Hematopoietic multipotent progenitor cell treated with erythropoietin and hydrocortisone succinate and interleukin-3 and kit ligand, for 17 days (in vitro differentiated cells): Measurements from ENCODE around the gene FMNL3.
"Not testable (repeated sequence)": the region's sequence is repeated elsewhere in the genome, so short reads cannot be mapped to it uniquely, and the experiment has no call there.

Source experiments
- DNase-seq: peaks from one replicate; pipeline ENCODE4 v3.0.0-alpha.2; 2015; ENCODE audit warnings: low spot score

Gene FMNL3, protein sequence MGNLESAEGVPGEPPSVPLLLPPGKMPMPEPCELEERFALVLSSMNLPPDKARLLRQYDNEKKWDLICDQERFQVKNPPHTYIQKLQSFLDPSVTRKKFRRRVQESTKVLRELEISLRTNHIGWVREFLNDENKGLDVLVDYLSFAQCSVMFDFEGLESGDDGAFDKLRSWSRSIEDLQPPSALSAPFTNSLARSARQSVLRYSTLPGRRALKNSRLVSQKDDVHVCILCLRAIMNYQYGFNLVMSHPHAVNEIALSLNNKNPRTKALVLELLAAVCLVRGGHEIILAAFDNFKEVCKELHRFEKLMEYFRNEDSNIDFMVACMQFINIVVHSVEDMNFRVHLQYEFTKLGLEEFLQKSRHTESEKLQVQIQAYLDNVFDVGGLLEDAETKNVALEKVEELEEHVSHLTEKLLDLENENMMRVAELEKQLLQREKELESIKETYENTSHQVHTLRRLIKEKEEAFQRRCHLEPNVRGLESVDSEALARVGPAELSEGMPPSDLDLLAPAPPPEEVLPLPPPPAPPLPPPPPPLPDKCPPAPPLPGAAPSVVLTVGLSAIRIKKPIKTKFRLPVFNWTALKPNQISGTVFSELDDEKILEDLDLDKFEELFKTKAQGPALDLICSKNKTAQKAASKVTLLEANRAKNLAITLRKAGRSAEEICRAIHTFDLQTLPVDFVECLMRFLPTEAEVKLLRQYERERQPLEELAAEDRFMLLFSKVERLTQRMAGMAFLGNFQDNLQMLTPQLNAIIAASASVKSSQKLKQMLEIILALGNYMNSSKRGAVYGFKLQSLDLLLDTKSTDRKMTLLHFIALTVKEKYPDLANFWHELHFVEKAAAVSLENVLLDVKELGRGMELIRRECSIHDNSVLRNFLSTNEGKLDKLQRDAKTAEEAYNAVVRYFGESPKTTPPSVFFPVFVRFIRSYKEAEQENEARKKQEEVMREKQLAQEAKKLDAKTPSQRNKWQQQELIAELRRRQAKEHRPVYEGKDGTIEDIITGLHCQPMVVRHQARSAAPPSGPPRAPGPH

DNA sequence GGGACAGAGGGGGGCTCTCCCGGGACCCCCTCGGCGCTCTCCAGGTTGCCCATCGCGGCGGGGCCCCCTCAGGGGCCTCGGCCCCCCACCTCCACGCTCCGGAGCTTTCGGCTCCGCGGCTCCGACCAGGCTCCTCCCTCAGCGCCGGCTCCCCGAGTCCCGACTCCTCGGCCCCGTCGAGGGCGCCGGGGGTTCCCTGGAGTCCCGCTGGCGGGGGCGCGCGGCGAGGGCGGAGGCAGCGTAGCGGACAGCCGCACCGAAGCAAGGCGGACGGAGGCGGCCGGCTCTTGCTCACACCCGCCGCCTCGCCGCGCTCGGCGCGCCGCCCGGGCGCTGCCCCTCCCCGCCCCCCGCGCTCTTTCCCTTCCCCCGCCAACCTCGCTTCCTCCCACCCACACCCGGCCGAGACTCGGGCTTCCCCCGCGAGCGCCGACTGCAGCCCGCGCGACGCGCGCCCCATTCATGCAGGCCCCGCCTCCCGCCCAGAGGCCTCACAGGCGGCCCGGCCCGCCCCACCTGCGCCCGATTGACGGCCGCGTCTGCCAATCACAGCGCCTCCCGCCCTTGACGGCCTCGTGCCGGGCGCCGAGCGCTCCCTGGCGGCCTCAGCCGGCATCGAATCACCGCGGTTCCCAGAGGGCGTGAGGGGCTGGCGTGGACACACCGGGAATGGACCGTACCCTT is at the start of gene FMNL3:
TSS of gene FMNL3 (minus strand) at position 278 of the 684 bp plus-strand sequence. CDS start at position 53, 225 bp downstream.
- DNase-seq: peak; percentile 97

DNA sequence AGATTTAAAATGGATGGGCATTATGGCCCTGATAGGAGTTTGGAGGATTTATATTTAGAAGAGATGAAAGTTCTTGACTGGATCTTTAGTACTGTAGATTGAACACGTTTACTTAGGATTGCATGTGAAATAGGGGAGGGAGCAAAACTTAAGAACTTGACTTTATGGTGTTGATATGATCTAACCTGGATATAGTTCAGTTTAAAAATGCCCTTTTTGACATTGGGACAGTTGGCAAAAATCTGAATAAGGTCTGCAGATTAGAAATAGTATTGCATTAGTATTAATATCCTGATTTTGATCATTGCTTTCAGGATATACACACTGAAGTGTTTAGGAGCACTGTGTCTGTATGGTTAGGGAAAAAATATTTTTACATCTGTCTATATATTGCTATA is 43.8 kb upstream of the FMNL3 start:
- DNase-seq: no peak

DNA sequence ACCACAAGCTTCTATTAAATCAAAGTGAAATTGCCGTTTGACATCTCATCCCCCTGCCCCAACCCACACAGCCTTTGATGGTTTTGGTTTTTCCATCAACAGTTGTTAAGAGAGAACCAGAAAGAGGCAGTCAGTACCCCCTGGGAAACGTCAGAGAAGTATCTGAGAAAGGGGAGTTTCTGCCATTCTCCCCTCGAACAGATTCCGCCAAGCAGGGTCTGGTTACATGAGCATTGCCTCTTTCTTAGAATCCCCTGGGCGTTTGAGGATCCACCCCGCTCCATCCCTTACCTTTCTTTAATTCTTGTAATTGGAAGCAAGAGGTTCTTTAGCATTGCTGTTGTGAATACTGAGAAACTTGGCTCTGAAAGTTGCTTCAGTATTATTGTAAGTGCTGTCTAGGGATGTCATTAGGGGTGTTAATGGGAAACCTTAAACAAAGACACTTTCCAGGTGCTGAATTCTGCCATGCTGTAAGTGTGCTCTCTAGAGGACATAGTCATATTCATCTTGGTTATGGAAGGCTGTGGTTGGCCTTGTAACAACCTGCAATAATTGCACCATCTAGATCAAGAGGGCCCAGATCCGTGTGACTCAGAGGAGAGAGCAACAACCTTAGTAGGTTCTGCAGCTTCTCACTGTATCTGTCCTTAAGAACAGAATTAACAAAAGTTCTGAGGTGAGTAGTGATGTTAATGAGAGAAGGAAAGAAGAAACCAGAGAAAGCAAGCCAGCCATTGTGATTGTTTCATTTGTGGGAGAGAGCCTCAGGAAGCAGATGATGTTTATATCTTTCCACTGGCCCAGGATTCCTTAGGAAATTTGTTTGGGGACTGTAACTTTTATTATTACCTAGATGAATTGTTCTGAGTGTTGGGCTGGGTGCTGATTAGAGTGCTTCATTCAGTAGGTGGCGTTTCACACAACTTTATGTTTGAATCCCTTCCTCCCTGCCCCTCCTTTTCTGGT is 43.1 kb upstream of the FMNL3 start:
- peak; percentile 44 for DNase-seq

DNA sequence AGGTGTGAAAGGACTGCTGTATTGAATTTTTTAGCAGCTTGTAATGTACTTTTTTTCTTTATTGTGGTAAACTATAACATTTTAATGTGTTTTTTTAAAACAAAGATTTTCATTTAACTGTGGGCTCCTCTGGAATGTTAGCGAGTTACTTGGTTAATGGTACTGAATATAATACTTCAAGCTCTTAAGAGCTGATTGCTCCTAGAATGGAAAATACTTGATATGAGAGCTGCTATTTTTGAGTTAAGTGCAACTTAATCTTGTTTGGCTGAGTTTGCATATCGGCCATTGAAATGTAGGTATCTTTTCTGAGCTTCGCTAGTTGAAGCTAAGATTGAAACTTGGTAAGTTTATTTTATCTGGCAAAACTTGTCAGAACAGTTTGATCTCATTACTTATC is 41.6 kb upstream of the FMNL3 start:
- no peak for DNase-seq

DNA sequence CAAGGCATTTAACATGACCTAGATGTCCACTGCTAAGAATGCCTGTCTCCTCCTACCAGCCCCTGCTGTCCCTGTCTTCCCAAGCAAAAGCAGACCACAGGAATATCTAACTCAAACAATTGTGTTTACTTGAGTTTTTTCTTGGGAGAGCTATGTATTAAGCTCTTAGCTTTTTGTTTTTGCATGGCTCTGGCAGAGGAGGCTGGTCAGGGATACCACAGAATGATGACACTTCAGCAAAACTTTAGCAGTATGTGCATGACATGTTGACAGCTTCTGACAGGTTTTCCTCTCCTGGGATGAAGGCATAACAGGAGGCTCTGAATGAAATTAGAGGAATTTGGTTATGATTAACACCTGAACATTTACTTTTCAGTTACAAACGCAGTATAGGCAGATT is 41.1 kb upstream of the FMNL3 start:
- DNase-seq: peak; percentile 6

DNA sequence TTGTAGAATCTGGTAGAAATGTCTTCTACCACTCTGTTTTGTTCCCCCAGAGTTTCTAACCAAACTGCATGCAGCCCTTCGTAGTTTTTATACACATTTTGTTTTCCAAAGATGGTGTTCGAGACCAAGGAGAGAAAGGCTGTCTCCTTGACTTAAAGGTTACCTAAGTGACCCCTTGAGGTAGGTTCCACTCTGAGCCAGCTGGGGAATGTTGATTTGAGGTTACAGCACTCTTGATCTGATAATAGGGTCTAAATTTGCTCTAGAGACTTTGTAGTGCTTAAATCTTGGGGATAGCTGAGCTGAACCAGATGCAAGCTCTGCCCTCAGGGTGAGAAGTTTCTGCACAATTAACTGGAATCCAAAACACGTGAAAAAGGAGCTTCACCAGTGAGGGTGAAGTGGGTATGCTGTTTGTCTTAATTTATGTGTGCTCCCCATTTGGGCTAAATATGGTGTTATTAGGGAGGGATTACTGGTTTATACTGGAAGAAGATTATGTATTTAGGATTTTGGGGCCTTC is 37.2 kb upstream of the FMNL3 start:
- DNase-seq: peak; percentile 7

DNA sequence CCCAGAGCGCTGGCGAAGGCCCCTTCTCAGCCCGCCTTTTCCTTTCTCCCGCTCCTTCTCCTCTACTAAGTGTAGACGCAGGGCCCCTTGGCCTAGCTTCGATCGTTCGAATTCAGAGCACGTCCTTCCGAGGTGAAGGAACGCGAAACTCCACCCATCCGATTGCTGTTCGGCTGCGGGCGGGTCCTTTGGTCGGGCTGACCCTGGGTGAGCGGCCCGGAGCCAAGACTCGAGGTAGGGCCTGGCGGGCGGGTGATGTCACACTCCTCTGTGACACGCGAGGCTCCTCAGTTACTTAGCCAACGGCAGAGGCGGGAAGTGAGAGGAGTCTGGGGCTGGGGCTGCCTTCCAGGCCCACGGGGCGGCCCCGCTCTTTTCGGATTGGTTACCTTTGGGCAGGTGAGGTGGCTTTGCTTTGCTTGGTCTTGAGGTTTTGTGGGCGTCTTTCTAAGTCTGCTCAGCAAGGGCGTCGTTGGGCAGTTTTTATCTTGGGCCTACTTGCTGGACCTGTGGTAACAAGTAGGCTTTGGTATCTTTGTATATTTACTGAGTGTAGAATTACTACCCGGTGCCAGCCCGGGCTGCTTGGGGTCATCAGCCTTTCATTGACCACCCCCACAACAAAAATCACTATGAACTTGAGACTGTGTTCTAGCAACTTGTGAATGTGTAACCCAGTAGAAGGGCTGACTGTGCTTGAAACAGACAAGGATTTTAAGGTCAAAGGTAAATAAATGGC is 34.8 kb upstream of the FMNL3 start:
- peak; percentile 89 for DNase-seq

DNA sequence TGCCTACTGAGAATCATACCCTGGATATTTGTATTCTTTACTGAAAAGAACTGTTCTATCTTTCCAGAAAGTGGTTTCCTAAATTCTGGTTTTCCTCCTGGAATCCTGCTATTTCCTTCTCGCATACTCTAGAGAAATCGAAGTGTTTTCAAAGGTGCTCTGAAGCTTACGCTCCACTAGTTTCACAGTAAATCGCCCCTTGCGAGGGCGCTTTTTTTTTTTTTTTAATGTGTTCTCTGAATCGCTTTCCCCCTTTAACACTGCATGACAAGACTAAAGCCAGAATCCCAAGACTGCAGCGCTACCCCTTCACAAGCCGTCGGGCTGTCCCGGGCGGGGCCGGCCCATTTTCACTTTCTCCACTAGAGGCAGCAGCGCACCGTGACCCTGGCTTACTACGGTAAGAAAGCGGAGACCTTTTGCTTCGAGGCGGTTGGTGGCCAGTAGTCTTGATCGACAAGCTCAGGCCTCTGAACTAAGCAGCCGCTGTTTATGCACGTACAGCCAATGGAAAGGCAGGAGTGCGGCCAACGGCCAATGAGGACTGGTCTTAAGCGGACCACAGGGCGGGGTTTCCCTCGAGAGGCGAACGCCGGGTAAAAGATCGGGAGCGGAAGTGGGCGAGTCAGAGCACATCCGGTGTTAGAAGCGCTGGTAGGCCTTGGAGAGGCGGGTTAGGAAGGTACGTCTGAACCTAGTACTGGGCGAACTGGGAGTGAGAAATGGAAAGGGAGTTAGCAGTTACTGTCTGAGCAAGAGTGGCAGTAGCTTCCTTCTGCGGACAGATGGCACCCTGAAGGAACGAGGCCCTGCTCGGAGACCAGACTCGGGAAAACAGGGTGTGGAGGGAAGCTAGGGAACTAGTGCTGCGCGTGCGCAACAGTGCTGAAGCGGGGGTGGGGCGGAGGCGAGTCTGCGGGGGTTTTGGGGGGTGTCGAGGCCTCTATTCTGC is 34.0 kb upstream of the FMNL3 start, which contains the start of gene TMBIM6:
TSS of gene TMBIM6 (plus strand) at position 628 of the 952 bp plus-strand sequence. CDS start 10,937 bp downstream, outside the sequence.
- peak; percentile 99 for DNase-seq

DNA sequence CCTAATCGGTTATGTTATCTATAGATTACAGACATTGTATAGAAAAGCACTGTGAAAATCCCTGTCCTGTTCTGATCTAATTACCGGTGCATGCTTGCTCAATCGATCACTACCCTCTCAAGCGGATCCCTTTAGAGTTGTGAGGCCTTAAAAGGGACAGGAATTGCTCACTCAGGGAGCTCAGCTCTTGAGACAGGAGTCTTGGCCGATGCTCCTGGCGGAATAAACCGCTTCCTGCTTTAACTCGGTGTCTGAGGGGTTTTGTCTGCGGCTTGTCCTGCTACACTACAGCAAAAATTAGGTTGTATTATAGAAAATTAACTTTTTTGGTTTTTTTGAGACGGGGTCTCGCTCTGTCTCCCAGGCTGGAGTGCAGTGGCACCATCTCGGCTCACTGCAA is 33.1 kb upstream of the FMNL3 start:
- DNase-seq: not testable (repeated sequence)

DNA sequence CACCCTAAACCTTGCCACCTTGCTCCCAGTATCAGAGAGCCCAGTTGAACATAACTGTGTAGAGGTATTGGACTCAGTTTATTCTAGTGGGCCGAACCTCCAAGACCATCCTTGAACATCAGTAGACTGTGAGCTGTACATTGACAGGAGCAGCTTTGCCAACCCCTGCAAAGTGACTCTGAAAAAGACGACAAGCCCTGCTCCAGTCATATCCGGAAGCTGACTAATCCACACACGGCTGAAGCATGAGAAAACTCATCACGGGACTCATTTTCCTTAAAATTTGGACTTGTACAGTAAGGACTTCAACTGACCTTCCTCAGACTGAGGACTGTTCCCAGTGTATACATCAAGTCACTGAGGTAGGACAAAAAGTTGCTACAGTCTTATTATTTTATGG is 31.5 kb upstream of the FMNL3 start:
- DNase-seq: not testable (repeated sequence)

DNA sequence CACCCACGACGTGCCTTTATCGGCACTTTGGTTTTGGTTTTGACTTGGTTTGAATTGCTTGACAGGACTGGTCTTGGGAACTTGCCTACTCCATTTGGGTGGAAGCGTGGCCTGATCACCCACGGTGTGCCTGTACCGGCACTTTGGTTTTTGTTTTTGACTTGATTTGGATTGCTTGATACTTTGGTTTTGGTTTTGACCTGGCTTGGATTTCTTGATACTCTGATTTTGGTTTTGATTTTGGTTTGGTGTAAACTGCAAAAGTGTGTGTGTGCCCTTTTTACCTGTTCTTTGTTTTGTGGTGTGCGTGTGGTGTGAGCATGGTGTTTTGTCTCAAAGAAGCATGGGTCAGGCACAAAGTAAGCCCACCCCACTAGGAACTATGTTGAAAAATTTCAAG is 27.7 kb upstream of the FMNL3 start:
- DNase-seq: not testable (repeated sequence)

DNA sequence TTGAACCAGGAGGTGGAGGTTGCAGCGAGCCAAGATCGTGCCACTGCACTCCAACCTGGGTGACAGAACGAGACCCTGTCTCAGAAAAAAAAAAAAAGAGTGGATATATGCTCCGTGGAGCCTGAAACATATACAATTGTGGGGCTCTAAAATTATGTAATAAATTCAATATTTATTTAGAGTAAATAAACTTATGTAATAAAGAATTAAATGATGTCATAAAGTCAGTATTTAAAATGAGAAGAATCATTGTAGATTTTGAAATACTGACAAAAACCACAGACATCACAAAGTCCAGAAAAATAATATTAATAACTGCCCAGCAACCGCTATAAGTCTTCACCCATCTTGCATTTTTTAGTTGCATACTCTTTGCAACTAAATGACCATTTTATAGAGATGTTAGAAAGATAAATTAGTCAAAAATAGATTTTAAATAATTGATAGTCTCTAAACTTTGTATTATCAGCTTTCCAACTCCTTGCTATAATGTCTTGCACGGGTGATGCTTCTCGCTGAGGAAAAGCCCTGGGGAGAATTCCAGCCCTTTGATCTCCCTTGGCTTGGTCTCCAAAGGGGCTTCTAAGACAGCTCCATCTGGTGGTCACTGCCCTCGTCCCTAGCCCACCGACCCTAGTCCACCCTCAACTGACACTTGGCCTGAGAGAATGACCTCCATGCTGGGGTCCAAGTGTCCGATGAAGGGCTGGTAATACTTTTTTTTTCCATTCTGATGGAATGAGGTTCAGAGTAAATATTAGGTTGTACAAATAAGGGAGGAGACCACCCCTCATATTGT is 26.2 kb upstream of the FMNL3 start:
- no peak for DNase-seq

DNA sequence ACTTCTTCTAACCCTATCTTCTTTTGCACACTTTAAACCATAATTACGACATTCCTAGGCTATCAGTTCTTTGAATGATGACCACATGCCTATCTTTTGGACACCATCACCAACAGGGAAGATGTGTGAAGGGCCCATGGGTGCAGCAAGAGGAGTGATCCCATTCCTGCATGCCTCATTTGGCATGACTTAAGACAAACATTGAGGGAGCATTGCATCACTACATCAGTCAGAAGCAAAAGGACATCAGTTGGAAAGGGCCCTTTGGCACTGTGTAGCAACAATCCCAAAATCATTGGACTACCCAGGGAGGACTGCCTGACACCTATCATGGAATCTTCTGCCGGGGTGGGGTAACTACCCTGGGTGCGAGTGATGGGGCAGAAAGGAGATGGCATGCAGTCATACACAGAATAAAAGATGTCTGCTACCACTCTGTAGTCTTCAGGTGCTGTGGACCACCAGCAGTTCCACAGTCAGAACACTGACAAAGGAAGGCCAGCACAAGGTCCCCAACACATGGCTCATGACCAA is 23.4 kb upstream of the FMNL3 start:
- no peak for DNase-seq

DNA sequence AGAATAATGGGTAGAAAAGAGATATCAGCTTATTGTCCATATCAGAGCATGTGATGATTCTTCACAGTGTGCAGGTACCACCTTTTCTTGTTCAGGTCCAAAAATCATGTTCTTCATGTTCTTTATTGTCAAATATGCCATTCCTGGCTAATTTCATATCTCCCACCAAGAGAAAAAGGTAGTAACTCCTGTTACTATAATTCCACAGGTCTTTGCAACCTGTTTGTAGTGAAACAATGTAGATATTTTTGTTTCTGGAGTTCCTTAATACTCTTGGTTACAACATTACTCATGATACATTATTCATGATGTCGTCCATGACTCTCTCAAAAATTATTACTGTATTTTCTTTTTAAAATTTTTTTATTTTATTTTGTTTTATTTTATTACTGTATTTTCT is 22.8 kb upstream of the FMNL3 start:
- no peak for DNase-seq

DNA sequence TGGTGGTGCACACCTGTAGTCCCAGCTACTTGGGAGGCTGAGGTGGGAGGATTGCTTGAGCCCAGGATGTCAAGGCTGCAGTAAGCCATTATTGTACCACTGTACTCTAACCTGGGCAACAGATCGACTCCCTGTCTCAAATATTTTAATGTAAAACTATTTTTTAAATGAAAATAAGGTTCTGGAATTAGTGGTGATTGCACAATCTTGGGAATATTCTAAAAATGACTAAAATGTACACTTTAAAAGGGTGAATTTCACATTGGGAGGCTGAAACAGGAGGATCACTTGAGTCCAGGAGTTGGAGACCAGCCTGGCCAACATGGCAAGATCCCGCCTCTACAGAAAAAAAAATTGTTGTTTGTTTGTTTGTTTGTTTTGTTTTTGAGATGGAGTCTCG is 21.2 kb upstream of the FMNL3 start:
- no peak for DNase-seq

DNA sequence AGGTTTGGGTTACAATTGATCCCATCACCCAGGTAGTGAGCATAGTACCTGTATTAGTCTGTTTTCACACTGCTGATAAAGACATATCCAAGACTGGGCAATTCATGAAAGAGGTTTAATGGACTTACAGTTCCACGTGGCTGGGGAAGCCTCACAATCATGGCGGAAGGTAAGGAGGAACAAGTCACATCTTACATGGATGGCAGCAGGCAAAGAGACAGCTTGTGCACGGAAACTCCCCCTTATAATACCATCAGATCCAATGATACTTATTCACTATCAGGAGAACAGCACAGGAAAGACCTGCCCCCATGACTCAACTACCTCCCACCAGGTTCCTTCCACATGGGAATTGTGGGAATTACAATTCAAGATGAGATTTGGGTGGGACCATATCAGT is 14.2 kb upstream of the FMNL3 start:
- not testable (repeated sequence) for DNase-seq

DNA sequence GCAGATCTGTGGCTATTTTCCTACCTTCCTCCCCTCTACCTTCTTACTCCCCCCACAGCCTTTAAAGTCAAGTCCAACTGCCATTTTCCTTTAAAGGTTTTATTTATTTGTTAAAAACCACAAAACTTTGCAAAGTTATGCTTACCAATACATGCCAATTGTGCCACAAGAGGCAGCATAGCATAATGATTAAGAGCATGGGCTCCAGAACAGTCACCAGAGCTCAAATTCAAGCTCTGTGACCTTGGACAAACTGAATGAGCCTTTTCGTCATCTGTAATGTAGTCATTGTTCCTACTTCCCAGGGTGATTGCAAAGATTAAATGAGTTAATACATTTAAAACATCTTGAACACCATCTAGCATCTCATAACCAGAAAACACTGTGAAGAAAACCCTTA is 13.0 kb upstream of the FMNL3 start:
- no peak for DNase-seq

DNA sequence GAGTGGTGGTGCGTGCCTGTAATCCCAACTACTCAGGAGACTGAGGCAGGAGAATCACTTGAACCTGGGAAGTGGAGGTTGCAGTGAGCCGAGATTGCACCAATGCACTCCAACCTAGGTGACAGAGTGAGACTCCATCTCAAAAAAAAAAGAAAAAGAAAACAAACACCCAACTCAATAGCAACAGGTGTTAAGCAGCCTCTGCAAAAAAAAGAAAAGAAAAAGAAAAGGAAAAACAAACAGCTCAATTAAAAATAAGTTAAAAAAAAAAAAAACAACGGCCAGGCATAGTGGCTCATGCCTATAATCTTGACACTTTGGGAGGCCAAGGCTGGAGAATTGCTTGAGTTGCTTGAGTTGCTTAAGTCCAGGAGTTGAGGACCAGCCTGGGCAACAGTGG is 10.6 kb upstream of the FMNL3 start:
- not testable (repeated sequence) for DNase-seq
